ENCODE results near the gene DNAH6. TPM values are rescaled to one million over a fixed set of nuclear protein-coding genes. Genes with fewer than 3 reads are reported as not detected.

DNAH6 gene
- total and polyA plus RNA-seq, 9 of the 15 experiments (the other 6 are each of a cell fraction or from before 2014, with no cell fraction given), result 0.01 to 0.04 (median 0.01) TPM; not detected in 5

DNA sequence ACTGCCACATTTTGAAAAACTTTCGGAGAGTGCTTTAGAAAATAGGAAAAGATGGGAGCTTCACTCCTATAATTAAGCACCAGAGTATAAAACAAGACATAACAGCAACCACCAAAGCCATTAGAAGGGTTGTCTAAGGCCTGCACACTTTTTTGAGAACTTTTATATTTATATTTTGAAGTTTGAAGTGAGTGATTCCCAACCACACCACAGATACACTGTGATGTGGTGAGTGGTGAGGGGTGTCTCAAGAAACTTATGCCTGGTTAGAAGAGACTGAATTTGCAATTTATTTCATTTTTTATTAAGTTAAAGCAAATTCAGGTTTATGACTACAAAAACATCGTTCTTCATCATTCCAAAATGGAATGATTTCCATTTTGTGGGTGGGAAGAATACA, 161.9 kb downstream of the DNAH6 start:
- Histone ChIP-seq H3K36me3 (ENCODE audit: control insufficient read depth, insufficient read depth, low read length) (no peaks in the 10 kb centered on the region), H3K79me2 (ENCODE audit: control insufficient read depth, insufficient read depth, low read length) (no peaks in the 10 kb centered on the region), H3K27ac (ENCODE audit: extremely low read depth, low read depth, low read length) (no peak overlapping the region), H3K9me3 (replicated peaks; ENCODE audit: control insufficient read depth, insufficient read depth, low read depth, low read length) (no peaks in the 10 kb centered on the region), H3K4me1 (replicated peaks in 1 of 2; ENCODE audit: control insufficient read depth in 2 of 2, insufficient read depth in 2 of 2, low read length in 2 of 2) (no peaks in the 10 kb centered on the region), H3K4me2 (ENCODE audit: insufficient read depth, low read length) (no peak overlapping the region), H3K4me3 (no peak overlapping the region), H2AFZ (ENCODE audit: low read depth, low read length) (no peak overlapping the region), H3K27me3 (ENCODE audit: control insufficient read depth in 2 of 2, insufficient read depth in 2 of 2, low read length in 2 of 2) (no peaks in the 10 kb centered on the region; a peak in 2 of 5 replicates), H3K9ac (ENCODE audit: insufficient read depth in 1 of 2, low read depth in 2 of 2, low read length in 2 of 2) (no peak overlapping the region), H4K20me1 (replicated peaks; ENCODE audit: control insufficient read depth, insufficient read depth, low read length) (no peaks in the 10 kb centered on the region), H3K9me1 (ENCODE audit: control insufficient read depth, insufficient read depth, low read length) (no peaks in the 10 kb centered on the region)
- ATAC-seq (no peak), DNase-seq (ENCODE audit: extremely low read depth in 1 of 4, low spot score in 3 of 4) (no peak), FAIRE-seq (no peak)
- 0% methylated on average over 2 of the region's 2 CpGs for WGBS (ENCODE audit: insufficient coverage, low coverage, missing lambda C conversion rate)
- intact Hi-C loops (cut with micrococcal nuclease) (no loop called here), in situ Hi-C loops (cut with MboI) (no loop called here)
- BruUV-seq (replicated peaks), result no TSS peak
- TF ChIP-seq, protein P1, sequence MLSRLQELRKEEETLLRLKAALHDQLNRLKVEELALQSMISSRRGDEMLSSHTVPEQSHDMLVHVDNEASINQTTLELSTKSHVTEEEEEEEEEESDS (CRISPR knock-in tag; IDR thresholded peaks at IDR 0.05), result no peak
- TF ChIP-seq, protein P2, sequence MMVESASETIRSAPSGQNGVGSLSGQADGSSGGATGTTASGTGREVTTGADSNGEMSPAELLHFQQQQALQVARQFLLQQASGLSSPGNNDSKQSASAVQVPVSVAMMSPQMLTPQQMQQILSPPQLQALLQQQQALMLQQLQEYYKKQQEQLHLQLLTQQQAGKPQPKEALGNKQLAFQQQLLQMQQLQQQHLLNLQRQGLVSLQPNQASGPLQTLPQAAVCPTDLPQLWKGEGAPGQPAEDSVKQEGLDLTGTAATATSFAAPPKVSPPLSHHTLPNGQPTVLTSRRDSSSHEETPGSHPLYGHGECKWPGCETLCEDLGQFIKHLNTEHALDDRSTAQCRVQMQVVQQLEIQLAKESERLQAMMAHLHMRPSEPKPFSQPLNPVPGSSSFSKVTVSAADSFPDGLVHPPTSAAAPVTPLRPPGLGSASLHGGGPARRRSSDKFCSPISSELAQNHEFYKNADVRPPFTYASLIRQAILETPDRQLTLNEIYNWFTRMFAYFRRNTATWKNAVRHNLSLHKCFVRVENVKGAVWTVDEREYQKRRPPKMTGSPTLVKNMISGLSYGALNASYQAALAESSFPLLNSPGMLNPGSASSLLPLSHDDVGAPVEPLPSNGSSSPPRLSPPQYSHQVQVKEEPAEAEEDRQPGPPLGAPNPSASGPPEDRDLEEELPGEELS (CRISPR knock-in tag; IDR thresholded peaks at IDR 0.05; ENCODE audit: borderline replicate concordance), result no peak
- TF ChIP-seq NUFIP1 (IDR thresholded peaks at IDR 0.05; ENCODE audit: partially characterized antibody) (no peak), FOXP1 (CRISPR knock-in tag; IDR thresholded peaks at IDR 0.05) (no peak), SMAD2 (IDR thresholded peaks at IDR 0.05; ENCODE audit: low read depth, low read length) (no peak), ZFP1 (CRISPR knock-in tag; IDR thresholded peaks at IDR 0.05) (no peak), XRCC5 (IDR thresholded peaks at IDR 0.05; ENCODE audit: low read depth, low read length) (no peak), RBM22 (IDR thresholded peaks at IDR 0.05; ENCODE audit: low read depth, low read length, poor library complexity, severe bottlenecking) (no peak), PTTG1 (tag; IDR thresholded peaks at IDR 0.05; ENCODE audit: low read depth) (no peak), SIN3A (IDR thresholded peaks at IDR 0.05; ENCODE audit: borderline replicate concordance in 2 of 2, control insufficient read depth in 1 of 2, low read depth in 2 of 2, low read length in 2 of 2) (no peak), MEF2D (tag; conservative IDR thresholded peaks at IDR 0.05; ENCODE audit: low read depth) (no peak)
- TF ChIP-seq, protein P3, sequence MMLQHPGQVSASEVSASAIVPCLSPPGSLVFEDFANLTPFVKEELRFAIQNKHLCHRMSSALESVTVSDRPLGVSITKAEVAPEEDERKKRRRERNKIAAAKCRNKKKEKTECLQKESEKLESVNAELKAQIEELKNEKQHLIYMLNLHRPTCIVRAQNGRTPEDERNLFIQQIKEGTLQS (IDR thresholded peaks at IDR 0.05), result no peak
- TF ChIP-seq, protein P3 (CRISPR knock-in tag; conservative IDR thresholded peaks at IDR 0.05), result no peak
- CTCF ChIA-PET (ENCODE audit: low intra/inter-chr PET ratio), result no interaction called here
- POLR2A ChIA-PET, result interaction anchor here (0.6 kb wide), 1 partner anchor 505 kb away, joined by 3 read pairs; no protein-coding TSS in a partner anchor
